HEK293T (cell line): ENCODE measurements around the gene ZNF385B.

Experiments
- ARNT ChIP-seq: fragments of 450-650 bp; IDR thresholded peaks from 2 replicates; pipeline ENCODE4 v1.6.1; 2017; ENCODE audit warnings: mild to moderate bottlenecking
- FOXK2 ChIP-seq: fragments of 450-650 bp; IDR thresholded peaks from 2 replicates; pipeline ENCODE4 v1.6.1; 2016; ENCODE audit warnings: mild to moderate bottlenecking
- NFRKB ChIP-seq: fragments of 450-650 bp; IDR thresholded peaks from 2 replicates; pipeline ENCODE4 v1.6.1; 2016; ENCODE audit warnings: mild to moderate bottlenecking, moderate library complexity
- SUZ12 ChIP-seq: fragments of 450-650 bp; IDR thresholded peaks from 2 replicates; pipeline ENCODE4 v1.6.1; 2016; ENCODE audit warnings: mild to moderate bottlenecking
- ZNF384 ChIP-seq: fragments of 450-650 bp; IDR thresholded peaks from 2 replicates; pipeline ENCODE4 v1.6.1; 2016

DNA sequence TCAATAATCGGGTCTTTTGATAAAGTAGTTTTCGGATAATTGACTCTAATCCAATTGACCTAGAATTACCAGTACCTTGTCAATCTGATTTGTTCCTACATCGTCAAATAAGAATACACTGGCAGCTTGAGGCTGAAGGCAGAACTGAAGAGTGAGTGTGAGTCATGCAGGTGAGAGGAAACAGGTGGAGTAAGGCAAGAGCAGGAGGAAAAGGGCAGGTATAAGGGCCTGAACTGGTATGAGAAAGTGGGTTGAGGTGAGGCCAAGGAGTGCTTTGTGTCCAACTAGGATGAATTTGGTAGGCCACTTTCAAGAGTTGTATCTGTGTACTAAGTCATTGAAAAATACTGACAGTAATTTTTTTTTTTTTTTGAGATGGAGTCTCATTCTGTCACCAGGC is 186.0 kb downstream of the ZNF385B start:
- no peak for TF ChIP-seq SUZ12
- no peak for TF ChIP-seq NFRKB
- no peak for TF ChIP-seq ZNF384
- TF ChIP-seq FOXK2 = no peak
- no peak for TF ChIP-seq ARNT
